PC-3 (cell line): ENCODE measurements around the gene CDK14. TPM values are rescaled to one million over a fixed set of nuclear protein-coding genes. Genes with fewer than 3 reads are reported as not detected.

Experiments used
- ATAC-seq: fragments of 200-7000 bp; cut with Tn5 transposase; 2 replicates; pipeline ENCODE4 v1.9.1; 2020; ENCODE audit warnings: mild to moderate bottlenecking, moderate library complexity
- BruUV-seq: library from RNA; stranded (reverse); fragments of 400-500 nt; replicated peaks from 2 replicates; lab custom pipeline; 2021; lab: Mats Ljungman, UMichigan
- CTCF ChIA-PET: fragments of 300-600 bp; sonication (Branson Sonifier 250); formaldehyde crosslinking; loops from one replicate; lab custom pipeline; 2022; ENCODE audit warnings: antibody characterized with exemption; lab: Charles Lee
- POLR2A ChIA-PET: fragments of 300-600 bp; sonication (Branson Sonifier 250); formaldehyde crosslinking; loops from one replicate; lab custom pipeline; 2022; ENCODE audit warnings: antibody characterized with exemption; ENCODE audit not compliant: unreplicated experiment; lab: Charles Lee
- DNase-seq: peaks from one replicate; pipeline ENCODE4 v3.0.0-alpha.2; 2015
- H2AFZ ChIP-seq: fragments of 300-600 bp; sonication (generic); 2 replicates; pipeline ENCODE4 v1.6.0; 2016; ENCODE audit warnings: antibody characterized with exemption, low read length
- H3F3A ChIP-seq: fragments of 300-600 bp; sonication (generic); one replicate; pipeline ENCODE4 v1.6.0; 2017; ENCODE audit warnings: antibody characterized with exemption, low read length, control low read depth, mild to moderate bottlenecking; ENCODE audit not compliant: unreplicated experiment
- H3K27ac ChIP-seq: fragments of 300-600 bp; sonication (generic); 2 replicates; pipeline ENCODE4 v1.5.1; 2016; ENCODE audit warnings: mild to moderate bottlenecking, low read length
- H3K27me3 ChIP-seq: fragments of 300-600 bp; sonication (generic); 2 replicates; pipeline ENCODE4 v1.6.1; 2016; ENCODE audit warnings: low read length, mixed read lengths
- H3K36me3 ChIP-seq: fragments of 300-600 bp; sonication (generic); 2 replicates; pipeline ENCODE4 v1.6.1; 2016; ENCODE audit warnings: low read depth, mixed run types, low read length, mixed read lengths
- H3K4me1 ChIP-seq: fragments of 300-600 bp; sonication (generic); 2 replicates; pipeline ENCODE4 v1.5.1; 2016; ENCODE audit warnings: low read length; ENCODE audit not compliant: insufficient read depth
- H3K4me2 ChIP-seq: fragments of 300-600 bp; sonication (generic); 2 replicates; pipeline ENCODE4 v1.6.0; 2016; ENCODE audit warnings: low read length
- H3K4me3 ChIP-seq: fragments of 300-600 bp; sonication (generic); 2 replicates; pipeline ENCODE4 v1.5.1; 2016; ENCODE audit warnings: mild to moderate bottlenecking, low read length, mixed read lengths
- H3K79me2 ChIP-seq: fragments of 300-600 bp; sonication (generic); 2 replicates; pipeline ENCODE4 v1.6.1; 2017; ENCODE audit warnings: low read length, mixed read lengths
- H3K9ac ChIP-seq: fragments of 300-600 bp; sonication (generic); 2 replicates; pipeline ENCODE4 v1.6.0; 2016; ENCODE audit warnings: mild to moderate bottlenecking, low read length
- H3K9me2 ChIP-seq: fragments of 300-600 bp; sonication (generic); replicated peaks from 2 replicates; pipeline ENCODE4 v1.6.1; 2016; ENCODE audit warnings: mixed run types, low read length, mixed read lengths
- H3K9me3 ChIP-seq: fragments of 300-600 bp; sonication (generic); 2 replicates; pipeline ENCODE4 v1.6.1; 2016; ENCODE audit warnings: low read length, mixed read lengths
- H4K20me1 ChIP-seq: fragments of 300-600 bp; sonication (generic); 2 replicates; pipeline ENCODE4 v1.6.1; 2016; ENCODE audit warnings: low read length, mixed read lengths
- CTCF ChIP-seq: fragments of 300-600 bp; sonication (generic); conservative IDR thresholded peaks from 2 replicates; pipeline ENCODE4 v1.5.1; 2017; ENCODE audit warnings: antibody characterized with exemption, low read depth, mild to moderate bottlenecking, low read length
- EZH2 ChIP-seq: fragments of 300-600 bp; sonication (generic); IDR thresholded peaks from one replicate; pipeline ENCODE4 v1.6.1; 2017; ENCODE audit warnings: antibody characterized with exemption, mild to moderate bottlenecking, low read length; ENCODE audit not compliant: unreplicated experiment
- EZH2phosphoT487 ChIP-seq: fragments of 300-600 bp; sonication (generic); IDR thresholded peaks from 2 replicates; pipeline ENCODE4 v1.6.1; 2018; ENCODE audit warnings: mild to moderate bottlenecking, antibody characterized with exemption, low read length, borderline replicate concordance
- intact Hi-C: fragments of 100-400 bp; cut with micrococcal nuclease; formaldehyde crosslinking; loops from 2 replicates; pipeline ENCODE4 v1.9.0; 2023
- total RNA-seq: library from RNA; depleted of rRNA; stranded (reverse); fragments of >200 nt; gene quantifications from 2 replicates; pipeline ENCODE4 v1.2.3, GENCODE V29; 2014

The CDK14 gene
- total RNA-seq, 1 experiment from 2014 or later = 8.2 TPM

GRCh38 chr7:90758933-90759562 lies 162.9 kb downstream of the CDK14 start:
- no peak overlapping the region for H3K4me3 ChIP-seq
- peaks cover 12% of the 10 kb centered on the region; the same call in 1 of the 2 replicates for H3K4me1 ChIP-seq
- H3K9me3 ChIP-seq = no peaks in the 10 kb centered on the region
- H2AFZ ChIP-seq = no peak overlapping the region
- H3K36me3 ChIP-seq = no peaks in the 10 kb centered on the region
- no TSS peak for BruUV-seq
- ATAC-seq = no peak
- no peak for TF ChIP-seq EZH2phosphoT487
- TF ChIP-seq EZH2 = no peak
- no peak for TF ChIP-seq CTCF
- H4K20me1 ChIP-seq = no peaks in the 10 kb centered on the region
- no peaks in the 10 kb centered on the region for H3K27me3 ChIP-seq
- no peaks in the 10 kb centered on the region for H3F3A ChIP-seq
- POLR2A ChIA-PET = no interaction called here
- H3K79me2 ChIP-seq = no peaks in the 10 kb centered on the region
- H3K27ac ChIP-seq = no peak overlapping the region
- H3K4me2 ChIP-seq = no peak overlapping the region
- no peaks in the 10 kb centered on the region for H3K9me2 ChIP-seq
- CTCF ChIA-PET = no interaction called here
- intact Hi-C loops = no loop called here
- DNase-seq = peak; percentile 6
- no peak overlapping the region for H3K9ac ChIP-seq

- no peak for DNase-seq
- H4K20me1 ChIP-seq = no peaks in the 10 kb centered on the region
- intact Hi-C loops = no loop called here
- CTCF ChIA-PET = no interaction called here
- H3K4me3 ChIP-seq = no peak overlapping the region
- no peak overlapping the region for H2AFZ ChIP-seq
- H3K27ac ChIP-seq = no peak overlapping the region
- ATAC-seq = no peak
- no peak overlapping the region for H3K9ac ChIP-seq
- no peaks in the 10 kb centered on the region for H3K9me3 ChIP-seq
- no peaks in the 10 kb centered on the region for H3K79me2 ChIP-seq
- H3K4me1 ChIP-seq = peaks cover 12% of the 10 kb centered on the region; the same call in 1 of the 2 replicates
- H3F3A ChIP-seq = no peaks in the 10 kb centered on the region
- POLR2A ChIA-PET = no interaction called here
- TF ChIP-seq EZH2phosphoT487 (no peak), EZH2 (no peak), CTCF (no peak)
- no TSS peak for BruUV-seq
- no peaks in the 10 kb centered on the region for H3K27me3 ChIP-seq
- H3K4me2 ChIP-seq = no peak overlapping the region
- H3K36me3 ChIP-seq = no peaks in the 10 kb centered on the region
- no peaks in the 10 kb centered on the region for H3K9me2 ChIP-seq
Measured at GRCh38 chr7:90759710-90760109, 163.6 kb downstream of the CDK14 start.

- no TSS peak for BruUV-seq
- no peak overlapping the region for H3K4me2 ChIP-seq
- H3K9me2 ChIP-seq = no peaks in the 10 kb centered on the region
- ATAC-seq (no peak), DNase-seq (no peak)
- CTCF ChIA-PET = no interaction called here
- no peak overlapping the region for H3K9ac ChIP-seq
- no peak overlapping the region for H3K27ac ChIP-seq
- no peaks in the 10 kb centered on the region for H3K27me3 ChIP-seq
- H2AFZ ChIP-seq = no peak overlapping the region
- intact Hi-C loops = no loop called here
- no peak for TF ChIP-seq EZH2
- no peaks in the 10 kb centered on the region for H3K9me3 ChIP-seq
- no peaks in the 10 kb centered on the region for H3F3A ChIP-seq
- POLR2A ChIA-PET = no interaction called here
- no peak overlapping the region for H3K4me3 ChIP-seq
- no peaks in the 10 kb centered on the region for H4K20me1 ChIP-seq
- H3K4me1 ChIP-seq = peaks cover 12% of the 10 kb centered on the region; the same call in 1 of the 2 replicates
- H3K79me2 ChIP-seq = no peaks in the 10 kb centered on the region
- H3K36me3 ChIP-seq = no peaks in the 10 kb centered on the region
Measured at GRCh38 chr7:90760892-90761291, 164.8 kb downstream of the CDK14 start.
